Measurements from ENCODE around the gene MB21D2. TPM values are rescaled to one million over a fixed set of nuclear protein-coding genes. Genes with fewer than 3 reads are reported as not detected.

Gene MB21D2
- total and polyA plus RNA-seq, 2 donors (not counting 1 experiment from before 2014, with no cell fraction given) = 0.03 to 0.20 TPM

DNA sequence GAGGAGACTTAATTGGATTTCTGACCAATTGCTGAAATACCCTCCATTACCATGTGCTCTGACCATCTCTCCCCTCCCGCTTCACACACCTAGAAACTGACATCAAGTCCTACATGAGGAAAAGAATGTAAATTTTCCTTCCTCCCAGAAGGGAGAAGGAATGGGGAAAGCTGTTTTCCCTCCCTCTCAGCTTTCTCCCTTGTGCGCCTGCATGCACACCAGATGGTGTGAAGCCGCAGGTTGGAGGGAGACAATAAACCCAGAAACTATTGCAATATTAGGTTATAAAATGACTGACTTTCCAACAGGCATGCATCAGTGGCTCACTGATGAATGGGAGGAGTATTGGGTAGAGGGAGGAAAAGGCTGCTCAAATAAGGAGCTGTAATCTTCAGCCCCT, 50.9 kb downstream of the MB21D2 start:
- no peak overlapping the region for H3K9ac ChIP-seq (ENCODE audit: low read length)
- H3K79me2 ChIP-seq (ENCODE audit: control insufficient read depth, insufficient read depth, low read length) = no peaks in the 10 kb centered on the region
- Mint-ChIP-seq H3K27ac (no peak overlapping the region), H3K9me3 (ENCODE audit: insufficient read depth) (no peaks in the 10 kb centered on the region), H3K27me3 (no peaks in the 10 kb centered on the region), H3K4me1 (no peaks in the 10 kb centered on the region), H3K4me3 (no peak overlapping the region)
- H4K20me1 ChIP-seq (ENCODE audit: control insufficient read depth, insufficient read depth, low read length, poor library complexity, severe bottlenecking) = no peaks in the 10 kb centered on the region
- intact Hi-C loops (cut with micrococcal nuclease) = no loop called here
- ATAC-seq (ENCODE audit: low read depth) (no peak), DNase-seq (no peak)
- no peak overlapping the region for H3K27ac ChIP-seq (ENCODE audit: low read length in 2 of 2)
- TF ChIP-seq EZH2 (IDR thresholded peaks at IDR 0.05; ENCODE audit: borderline replicate concordance, insufficient read depth, low read depth, low read length, poor library complexity, severe bottlenecking) = no peak
- H3K4me3 ChIP-seq (ENCODE audit: control extremely low read depth in 1 of 5, extremely low read depth in 1 of 5, insufficient read depth in 1 of 5, low read depth in 2 of 5, low read length in 4 of 5) = no peak overlapping the region
- peaks cover 0 to 3% (median 0%) of the 10 kb centered on the region in 4 experiments for H3K27me3 ChIP-seq (replicated peaks in 1 of 4; ENCODE audit: control extremely low read depth in 1 of 4, control insufficient read depth in 3 of 4, insufficient read depth in 4 of 4, low read length in 3 of 4)
- CTCF ChIA-PET = no interaction called here
- H3K9me3 ChIP-seq (ENCODE audit: control extremely low read depth in 1 of 3, control insufficient read depth in 2 of 3, insufficient read depth in 1 of 3, low read length in 2 of 3) = no peaks in the 10 kb centered on the region
- no peaks in the 10 kb centered on the region for H3K36me3 ChIP-seq (replicated peaks in 1 of 2; ENCODE audit: control extremely low read depth in 1 of 2, control insufficient read depth in 1 of 2, extremely low read depth in 1 of 2, insufficient read depth in 2 of 2, low read length in 1 of 2)
- no peak overlapping the region for H2AFZ ChIP-seq (ENCODE audit: insufficient read depth, low read depth, low read length, poor library complexity, severe bottlenecking)
- H3K4me1 ChIP-seq (ENCODE audit: control insufficient read depth in 2 of 2, insufficient read depth in 2 of 2, low read length in 2 of 2) = no peaks in the 10 kb centered on the region
- H3K4me2 ChIP-seq (replicated peaks; ENCODE audit: low read depth, low read length, poor library complexity, severe bottlenecking) = no peak overlapping the region
- POLR2A ChIA-PET = no interaction called here
- WGBS (ENCODE audit: insufficient coverage) = no CpG with 5 or more reads among the region's 3 CpGs

DNA sequence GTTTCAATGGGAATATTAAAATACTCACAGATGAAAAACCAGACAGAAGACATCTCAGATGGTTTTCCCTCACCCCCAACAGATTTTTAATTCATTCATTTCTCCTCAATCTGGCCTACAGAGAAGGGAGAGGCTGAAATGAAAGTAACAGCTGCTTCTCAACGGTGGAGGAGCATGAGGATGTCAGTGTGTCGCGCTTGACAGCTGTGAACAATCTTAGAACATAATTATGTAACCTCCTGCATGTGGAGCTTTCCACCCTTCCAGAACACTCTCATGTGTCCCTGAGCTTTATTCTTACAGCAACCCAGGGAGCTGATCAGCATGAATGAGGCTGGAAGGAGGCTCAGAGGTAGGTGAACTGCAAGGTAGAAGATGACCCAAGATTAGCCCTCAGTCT, 52.7 kb downstream of the MB21D2 start:
- Histone ChIP-seq H3K4me1 (ENCODE audit: control insufficient read depth in 2 of 2, insufficient read depth in 2 of 2, low read length in 2 of 2) (no peaks in the 10 kb centered on the region), H4K20me1 (ENCODE audit: control insufficient read depth, insufficient read depth, low read length, poor library complexity, severe bottlenecking) (no peaks in the 10 kb centered on the region), H3K79me2 (ENCODE audit: control insufficient read depth, insufficient read depth, low read length) (no peaks in the 10 kb centered on the region), H3K27ac (ENCODE audit: low read length in 2 of 2) (no peak overlapping the region), H3K4me3 (ENCODE audit: control extremely low read depth in 1 of 5, extremely low read depth in 1 of 5, insufficient read depth in 1 of 5, low read depth in 2 of 5, low read length in 4 of 5) (no peak overlapping the region), H3K4me2 (replicated peaks; ENCODE audit: low read depth, low read length, poor library complexity, severe bottlenecking) (no peak overlapping the region), H3K27me3 (replicated peaks in 1 of 4; ENCODE audit: control extremely low read depth in 1 of 4, control insufficient read depth in 3 of 4, insufficient read depth in 4 of 4, low read length in 3 of 4) (peaks cover 0 to 3% (median 0%) of the 10 kb centered on the region in 4 experiments), H3K9me3 (ENCODE audit: control extremely low read depth in 1 of 3, control insufficient read depth in 2 of 3, insufficient read depth in 1 of 3, low read length in 2 of 3) (no peaks in the 10 kb centered on the region), H3K36me3 (replicated peaks in 1 of 2; ENCODE audit: control extremely low read depth in 1 of 2, control insufficient read depth in 1 of 2, extremely low read depth in 1 of 2, insufficient read depth in 2 of 2, low read length in 1 of 2) (no peaks in the 10 kb centered on the region), H2AFZ (ENCODE audit: insufficient read depth, low read depth, low read length, poor library complexity, severe bottlenecking) (no peak overlapping the region), H3K9ac (ENCODE audit: low read length) (no peak overlapping the region)
- Mint-ChIP-seq H3K4me3 (no peak overlapping the region), H3K27me3 (no peaks in the 10 kb centered on the region), H3K27ac (no peak overlapping the region), H3K9me3 (ENCODE audit: insufficient read depth) (no peaks in the 10 kb centered on the region), H3K4me1 (no peaks in the 10 kb centered on the region)
- intact Hi-C loops (cut with micrococcal nuclease) = no loop called here
- WGBS (ENCODE audit: insufficient coverage) = no CpG with 5 or more reads among the region's 3 CpGs
- ChIA-PET POLR2A (no interaction called here), CTCF (no interaction called here)
- DNase-seq (no peak), ATAC-seq (ENCODE audit: low read depth) (no peak)
- TF ChIP-seq EZH2 (IDR thresholded peaks at IDR 0.05; ENCODE audit: borderline replicate concordance, insufficient read depth, low read depth, low read length, poor library complexity, severe bottlenecking) = no peak
- TF ChIP-seq, protein P1, sequence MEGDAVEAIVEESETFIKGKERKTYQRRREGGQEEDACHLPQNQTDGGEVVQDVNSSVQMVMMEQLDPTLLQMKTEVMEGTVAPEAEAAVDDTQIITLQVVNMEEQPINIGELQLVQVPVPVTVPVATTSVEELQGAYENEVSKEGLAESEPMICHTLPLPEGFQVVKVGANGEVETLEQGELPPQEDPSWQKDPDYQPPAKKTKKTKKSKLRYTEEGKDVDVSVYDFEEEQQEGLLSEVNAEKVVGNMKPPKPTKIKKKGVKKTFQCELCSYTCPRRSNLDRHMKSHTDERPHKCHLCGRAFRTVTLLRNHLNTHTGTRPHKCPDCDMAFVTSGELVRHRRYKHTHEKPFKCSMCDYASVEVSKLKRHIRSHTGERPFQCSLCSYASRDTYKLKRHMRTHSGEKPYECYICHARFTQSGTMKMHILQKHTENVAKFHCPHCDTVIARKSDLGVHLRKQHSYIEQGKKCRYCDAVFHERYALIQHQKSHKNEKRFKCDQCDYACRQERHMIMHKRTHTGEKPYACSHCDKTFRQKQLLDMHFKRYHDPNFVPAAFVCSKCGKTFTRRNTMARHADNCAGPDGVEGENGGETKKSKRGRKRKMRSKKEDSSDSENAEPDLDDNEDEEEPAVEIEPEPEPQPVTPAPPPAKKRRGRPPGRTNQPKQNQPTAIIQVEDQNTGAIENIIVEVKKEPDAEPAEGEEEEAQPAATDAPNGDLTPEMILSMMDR (IDR thresholded peaks at IDR 0.05) = no peak

All from B cell (primary cell).